K562 (cell line): ENCODE data around the gene FAM167B. TPM values are rescaled to one million over a fixed set of nuclear protein-coding genes. Genes with fewer than 3 reads are reported as not detected.

Experiments used
- BMI1 ChIP-seq: fragments of 150-350 bp; IDR thresholded peaks from 2 replicates; pipeline ENCODE4 v1.6.1; 2014; ENCODE audit warnings: low read length
- BRD9 ChIP-seq: fragments of 450-650 bp; IDR thresholded peaks from 2 replicates; pipeline ENCODE4 v1.6.1; 2018; ENCODE audit warnings: low read depth; ENCODE audit not compliant: partially characterized antibody
- ELF2 ChIP-seq: fragments of 250-450 bp; sonication (Bioruptor Pico); IDR thresholded peaks from 2 replicates; pipeline ENCODE4 v1.5.0; 2021; ENCODE audit warnings: mild to moderate bottlenecking
- ESRRA ChIP-seq: fragments of 450-650 bp; IDR thresholded peaks from 2 replicates; pipeline ENCODE4 v1.6.1; 2014; ENCODE audit warnings: low read depth, mild to moderate bottlenecking, moderate library complexity, borderline replicate concordance
- FOXA1 ChIP-seq: fragments of 450-650 bp; IDR thresholded peaks from 2 replicates; pipeline ENCODE4 v1.6.1; 2016; ENCODE audit warnings: mild to moderate bottlenecking, borderline replicate concordance
- ILK ChIP-seq: fragments of 450-650 bp; IDR thresholded peaks from 2 replicates; pipeline ENCODE4 v1.6.1; 2016; ENCODE audit warnings: missing genetic modification characterization, low read depth, mild to moderate bottlenecking, missing compliant biosample characterization, moderate library complexity, borderline replicate concordance
- NBN ChIP-seq: fragments of 450-650 bp; IDR thresholded peaks from 2 replicates; pipeline ENCODE4 v1.6.1; 2016; ENCODE audit warnings: low read depth, mild to moderate bottlenecking
- NFIC ChIP-seq: fragments of 450-650 bp; IDR thresholded peaks from 2 replicates; pipeline ENCODE4 v1.6.1; 2017; ENCODE audit warnings: mild to moderate bottlenecking, inconsistent platforms
- NRF1 ChIP-seq, 2 experiments: fragments of 450-650 bp; IDR thresholded peaks in 1 of 2; conservative IDR thresholded peaks in 1 of 2; 2 replicates each; pipeline ENCODE4 v1.6.1; 2014; ENCODE audit warnings: mild to moderate bottlenecking in 2 of 2
- POLR2B ChIP-seq: fragments of 450-650 bp; IDR thresholded peaks from 2 replicates; pipeline ENCODE4 v1.6.1; 2018; ENCODE audit warnings: low read depth; ENCODE audit not compliant: partially characterized antibody
- POLR3G ChIP-seq: IDR thresholded peaks from 2 replicates; pipeline ENCODE4 v1.6.1; 2011; ENCODE audit not compliant: insufficient read length, insufficient replicate concordance; ENCODE audit errors: extremely low read depth
- RBM25 ChIP-seq: fragments of 200-400 bp; formaldehyde crosslinking; IDR thresholded peaks from 2 replicates; pipeline ENCODE4 v1.6.1; 2018; ENCODE audit warnings: low read length, low read depth, moderate library complexity; ENCODE audit not compliant: severe bottlenecking
- SMAD2 ChIP-seq: fragments of 150-350 bp; IDR thresholded peaks from 2 replicates; pipeline ENCODE4 v1.6.1; 2014; ENCODE audit warnings: low read depth, mild to moderate bottlenecking, low read length
- XRCC4 ChIP-seq: IDR thresholded peaks from one replicate; pipeline ENCODE4 v1.6.1; 2011; ENCODE audit not compliant: insufficient read depth, insufficient read length; ENCODE audit errors: extremely low read depth
- ZBED1 ChIP-seq: IDR thresholded peaks from 2 replicates; pipeline ENCODE4 v1.6.1; 2014
- ZC3H8 ChIP-seq: fragments of 450-650 bp; IDR thresholded peaks from 2 replicates; pipeline ENCODE4 v1.6.1; 2017
- ZNF143 ChIP-seq: sonication (generic); formaldehyde crosslinking; IDR thresholded peaks from 2 replicates; pipeline ENCODE4 v1.9.0; 2022; ENCODE audit warnings: mild to moderate bottlenecking, missing genetic modification reagents
- ZNF699 ChIP-seq: fragments of 250-450 bp; sonication (Bioruptor Pico); IDR thresholded peaks from 2 replicates; pipeline ENCODE4 v1.8.0; 2021; ENCODE audit warnings: mild to moderate bottlenecking, moderate library complexity; ENCODE audit not compliant: insufficient replicate concordance
- polyA plus RNA-seq, 8 experiments: library from polyadenylated mRNA; depleted of rRNA in 4 of 8; stranded (reverse) in 5 of 8; unstranded in 3 of 8; fragments of >200 nt; fragmentation: Nextera tagmentation in 2 of 8; fragmentation: Illumina TruSeq in 1 of 8; extraction: Ambion mirVana in 2 of 8; extraction: Trizol in 1 of 8; gene quantifications; 2 replicates each; pipeline versions ENCODE4 v1.2.1 to v1.2.3, GENCODE V29; 2011 to 2014; ENCODE audit warnings: inconsistent platforms in 1 of 8, missing spikeins in 1 of 8
- total RNA-seq, 7 experiments: library from RNA; depleted of rRNA in 6 of 7; stranded (reverse); fragments of >200 nt in 6 of 7; fragmentation: Illumina TruSeq in 2 of 7; extraction: Trizol in 2 of 7; gene quantifications; 2 replicates each; pipeline versions ENCODE4 v1.2.1 to v1.2.3, GENCODE V29; 2011 to 2021; ENCODE audit warnings: low replicate concordance in 1 of 7
- TF ChIP-seq, protein P1 (sequence below): fragments of 250-450 bp; sonication (Bioruptor Pico); IDR thresholded peaks from 2 replicates; pipeline ENCODE4 v1.8.0; 2022; ENCODE audit warnings: inconsistent platforms, mild to moderate bottlenecking, moderate library complexity, borderline replicate concordance
- TF ChIP-seq, protein P2 (sequence below): fragments of 250-450 bp; sonication (Bioruptor Pico); IDR thresholded peaks from 2 replicates; pipeline ENCODE4 v1.5.0; 2021
- TF ChIP-seq, protein P3 (sequence below): fragments of 250-450 bp; sonication (Bioruptor Pico); IDR thresholded peaks from 2 replicates; pipeline ENCODE4 v1.4.0; 2020; ENCODE audit warnings: mild to moderate bottlenecking, moderate library complexity, borderline replicate concordance

Gene FAM167B
- total and polyA plus RNA-seq, 9 of the 15 experiments (the other 6 are each of a cell fraction or from before 2014, with no cell fraction given) = not detected

GRCh38 chr1:32247983-32248889 is 1.2 kb downstream of the FAM167B start (continued):
- TF ChIP-seq, protein P1, sequence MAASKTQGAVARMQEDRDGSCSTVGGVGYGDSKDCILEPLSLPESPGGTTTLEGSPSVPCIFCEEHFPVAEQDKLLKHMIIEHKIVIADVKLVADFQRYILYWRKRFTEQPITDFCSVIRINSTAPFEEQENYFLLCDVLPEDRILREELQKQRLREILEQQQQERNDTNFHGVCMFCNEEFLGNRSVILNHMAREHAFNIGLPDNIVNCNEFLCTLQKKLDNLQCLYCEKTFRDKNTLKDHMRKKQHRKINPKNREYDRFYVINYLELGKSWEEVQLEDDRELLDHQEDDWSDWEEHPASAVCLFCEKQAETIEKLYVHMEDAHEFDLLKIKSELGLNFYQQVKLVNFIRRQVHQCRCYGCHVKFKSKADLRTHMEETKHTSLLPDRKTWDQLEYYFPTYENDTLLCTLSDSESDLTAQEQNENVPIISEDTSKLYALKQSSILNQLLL (CRISPR knock-in tag) = no peak
- TF ChIP-seq, protein P2, sequence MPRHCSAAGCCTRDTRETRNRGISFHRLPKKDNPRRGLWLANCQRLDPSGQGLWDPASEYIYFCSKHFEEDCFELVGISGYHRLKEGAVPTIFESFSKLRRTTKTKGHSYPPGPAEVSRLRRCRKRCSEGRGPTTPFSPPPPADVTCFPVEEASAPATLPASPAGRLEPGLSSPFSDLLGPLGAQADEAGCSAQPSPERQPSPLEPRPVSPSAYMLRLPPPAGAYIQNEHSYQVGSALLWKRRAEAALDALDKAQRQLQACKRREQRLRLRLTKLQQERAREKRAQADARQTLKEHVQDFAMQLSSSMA (CRISPR knock-in tag) = no peak
- no peak for TF ChIP-seq ZBED1
- peak; percentile 60 for TF ChIP-seq NFIC
- no peak for TF ChIP-seq POLR3G
- TF ChIP-seq, protein P3, sequence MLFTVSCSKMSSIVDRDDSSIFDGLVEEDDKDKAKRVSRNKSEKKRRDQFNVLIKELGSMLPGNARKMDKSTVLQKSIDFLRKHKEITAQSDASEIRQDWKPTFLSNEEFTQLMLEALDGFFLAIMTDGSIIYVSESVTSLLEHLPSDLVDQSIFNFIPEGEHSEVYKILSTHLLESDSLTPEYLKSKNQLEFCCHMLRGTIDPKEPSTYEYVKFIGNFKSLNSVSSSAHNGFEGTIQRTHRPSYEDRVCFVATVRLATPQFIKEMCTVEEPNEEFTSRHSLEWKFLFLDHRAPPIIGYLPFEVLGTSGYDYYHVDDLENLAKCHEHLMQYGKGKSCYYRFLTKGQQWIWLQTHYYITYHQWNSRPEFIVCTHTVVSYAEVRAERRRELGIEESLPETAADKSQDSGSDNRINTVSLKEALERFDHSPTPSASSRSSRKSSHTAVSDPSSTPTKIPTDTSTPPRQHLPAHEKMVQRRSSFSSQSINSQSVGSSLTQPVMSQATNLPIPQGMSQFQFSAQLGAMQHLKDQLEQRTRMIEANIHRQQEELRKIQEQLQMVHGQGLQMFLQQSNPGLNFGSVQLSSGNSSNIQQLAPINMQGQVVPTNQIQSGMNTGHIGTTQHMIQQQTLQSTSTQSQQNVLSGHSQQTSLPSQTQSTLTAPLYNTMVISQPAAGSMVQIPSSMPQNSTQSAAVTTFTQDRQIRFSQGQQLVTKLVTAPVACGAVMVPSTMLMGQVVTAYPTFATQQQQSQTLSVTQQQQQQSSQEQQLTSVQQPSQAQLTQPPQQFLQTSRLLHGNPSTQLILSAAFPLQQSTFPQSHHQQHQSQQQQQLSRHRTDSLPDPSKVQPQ (CRISPR knock-in tag) = no peak
- no peak for TF ChIP-seq FOXA1
- no peak for TF ChIP-seq POLR2B
- no peak for TF ChIP-seq ZNF143
- TF ChIP-seq RBM25 = peak; percentile 82
- peak; percentile 72; the same call in 1 of the 2 replicates for TF ChIP-seq NBN
- TF ChIP-seq ILK (tag) = no peak
- TF ChIP-seq BMI1 = no peak
- no peak for TF ChIP-seq ZC3H8
- peak; percentile 65 to 73 for TF ChIP-seq NRF1 (conservative IDR thresholded peaks at IDR 0.05 in 1 of 2, IDR thresholded peaks at IDR 0.05 in 1 of 2)
- no peak for TF ChIP-seq ELF2
- no peak for TF ChIP-seq XRCC4
- TF ChIP-seq ESRRA = peak; percentile 87; the same call in 1 of the 2 replicates
- TF ChIP-seq ZNF699 (CRISPR knock-in tag) = no peak
- peak; percentile 64 for TF ChIP-seq BRD9
- TF ChIP-seq SMAD2 = no peak
